PFSK-1 (cell line): ENCODE measurements around the gene STX18.

Experiments
- FOXP2 ChIP-seq: optimal IDR thresholded peaks from 2 replicates; pipeline ENCODE3; 2011; ENCODE audit warnings: borderline replicate concordance, control low read depth, inconsistent platforms; ENCODE audit not compliant: insufficient read depth; ENCODE audit errors: extremely low read length, extremely low read depth
- POLR2AphosphoS5 ChIP-seq: IDR thresholded peaks from 2 replicates; pipeline ENCODE4 v1.6.1; 2012; ENCODE audit warnings: low read depth, mild to moderate bottlenecking, control low read depth, low read length, moderate library complexity
- SIN3A ChIP-seq: IDR thresholded peaks from 2 replicates; pipeline ENCODE4 v1.6.1; 2012; ENCODE audit warnings: mild to moderate bottlenecking, low read length, moderate library complexity, borderline replicate concordance; ENCODE audit not compliant: insufficient read depth
- TAF1 ChIP-seq: IDR thresholded peaks from 2 replicates; pipeline ENCODE4 v1.6.1; 2012; ENCODE audit warnings: low read length, control low read depth, borderline replicate concordance; ENCODE audit not compliant: insufficient read depth
- TF ChIP-seq, protein P1 (sequence below), 2 experiments: IDR thresholded peaks; 2 replicates each; pipeline versions ENCODE4 v1.6.1 to v1.8.0; 2011 to 2012; ENCODE audit warnings: low read depth in 2 of 2, low read length in 2 of 2, control low read depth in 1 of 2, inconsistent platforms in 1 of 2, mild to moderate bottlenecking in 1 of 2, moderate library complexity in 1 of 2; ENCODE audit not compliant: insufficient read depth in 1 of 2

STX18 gene

DNA sequence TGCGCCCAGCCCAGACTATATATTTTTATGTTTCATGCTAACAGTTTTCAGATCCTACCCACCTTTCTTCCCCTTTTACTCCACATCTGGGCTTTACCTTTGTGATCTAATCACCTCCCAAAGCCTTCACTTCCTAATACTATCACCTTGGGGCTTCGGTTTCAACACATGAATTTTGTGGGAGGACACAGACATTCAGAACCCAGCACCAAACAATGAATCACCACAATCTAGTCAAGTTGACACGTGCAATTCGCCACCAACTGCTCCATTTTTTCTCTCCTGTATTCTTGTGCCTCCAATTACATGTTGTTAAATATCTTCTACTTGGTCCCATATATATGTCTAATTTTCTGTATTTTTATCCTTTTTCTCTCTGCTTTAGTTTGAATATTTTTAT lies 41.8 kb upstream of the STX18 start:
- TF ChIP-seq POLR2AphosphoS5 (no peak), SIN3A (no peak), FOXP2 (no peak), TAF1 (no peak)
- TF ChIP-seq, protein P1, sequence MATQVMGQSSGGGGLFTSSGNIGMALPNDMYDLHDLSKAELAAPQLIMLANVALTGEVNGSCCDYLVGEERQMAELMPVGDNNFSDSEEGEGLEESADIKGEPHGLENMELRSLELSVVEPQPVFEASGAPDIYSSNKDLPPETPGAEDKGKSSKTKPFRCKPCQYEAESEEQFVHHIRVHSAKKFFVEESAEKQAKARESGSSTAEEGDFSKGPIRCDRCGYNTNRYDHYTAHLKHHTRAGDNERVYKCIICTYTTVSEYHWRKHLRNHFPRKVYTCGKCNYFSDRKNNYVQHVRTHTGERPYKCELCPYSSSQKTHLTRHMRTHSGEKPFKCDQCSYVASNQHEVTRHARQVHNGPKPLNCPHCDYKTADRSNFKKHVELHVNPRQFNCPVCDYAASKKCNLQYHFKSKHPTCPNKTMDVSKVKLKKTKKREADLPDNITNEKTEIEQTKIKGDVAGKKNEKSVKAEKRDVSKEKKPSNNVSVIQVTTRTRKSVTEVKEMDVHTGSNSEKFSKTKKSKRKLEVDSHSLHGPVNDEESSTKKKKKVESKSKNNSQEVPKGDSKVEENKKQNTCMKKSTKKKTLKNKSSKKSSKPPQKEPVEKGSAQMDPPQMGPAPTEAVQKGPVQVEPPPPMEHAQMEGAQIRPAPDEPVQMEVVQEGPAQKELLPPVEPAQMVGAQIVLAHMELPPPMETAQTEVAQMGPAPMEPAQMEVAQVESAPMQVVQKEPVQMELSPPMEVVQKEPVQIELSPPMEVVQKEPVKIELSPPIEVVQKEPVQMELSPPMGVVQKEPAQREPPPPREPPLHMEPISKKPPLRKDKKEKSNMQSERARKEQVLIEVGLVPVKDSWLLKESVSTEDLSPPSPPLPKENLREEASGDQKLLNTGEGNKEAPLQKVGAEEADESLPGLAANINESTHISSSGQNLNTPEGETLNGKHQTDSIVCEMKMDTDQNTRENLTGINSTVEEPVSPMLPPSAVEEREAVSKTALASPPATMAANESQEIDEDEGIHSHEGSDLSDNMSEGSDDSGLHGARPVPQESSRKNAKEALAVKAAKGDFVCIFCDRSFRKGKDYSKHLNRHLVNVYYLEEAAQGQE (IDR thresholded peaks at IDR 0.05; ENCODE audit: insufficient read depth in 1 of 2, low read depth in 2 of 2, low read length in 2 of 2) = no peak

DNA sequence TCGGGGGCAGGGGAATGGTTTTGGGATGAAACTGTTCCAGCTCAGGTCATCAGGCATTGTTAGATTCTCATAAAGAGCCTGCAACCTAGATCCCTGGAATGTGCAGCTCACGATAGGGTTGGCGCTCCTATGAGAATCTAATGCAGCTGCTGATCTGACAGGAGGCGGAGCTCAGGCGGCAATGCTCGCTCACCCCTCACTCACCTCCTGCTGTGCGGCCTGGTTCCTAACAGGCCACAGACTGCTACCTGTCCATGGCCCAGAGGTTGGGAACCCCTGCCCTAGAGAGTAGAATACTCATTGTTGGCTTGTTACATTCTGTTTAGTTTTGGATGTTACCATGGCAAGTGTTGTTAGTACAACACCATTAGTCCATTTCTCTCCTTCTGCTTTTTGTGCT lies 40.8 kb upstream of the STX18 start:
- TF ChIP-seq SIN3A (no peak), POLR2AphosphoS5 (no peak), TAF1 (no peak), FOXP2 (no peak)
- TF ChIP-seq, protein P1 (IDR thresholded peaks at IDR 0.05; ENCODE audit: insufficient read depth in 1 of 2, low read depth in 2 of 2, low read length in 2 of 2) = no peak

DNA sequence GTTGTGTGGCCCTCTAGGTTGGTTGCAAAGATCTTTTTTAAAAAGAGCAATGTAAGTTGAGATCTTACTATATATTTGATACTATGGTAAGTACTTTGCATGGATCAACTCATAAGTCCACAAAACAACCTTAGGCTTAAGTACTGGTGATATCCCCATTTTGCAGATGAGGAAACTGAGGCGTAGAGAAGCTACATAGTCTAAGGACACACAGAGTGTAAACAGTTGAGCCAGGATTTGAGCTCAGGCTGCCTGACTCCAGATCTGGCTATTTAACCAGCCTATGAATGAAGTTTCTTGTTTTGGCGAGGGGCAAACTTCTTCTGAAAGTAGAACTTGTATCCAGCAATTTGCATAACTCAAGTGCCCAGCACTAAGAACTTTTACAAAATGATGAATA lies 38.6 kb upstream of the STX18 start:
- TF ChIP-seq TAF1 (no peak), POLR2AphosphoS5 (no peak), SIN3A (no peak), FOXP2 (no peak)
- TF ChIP-seq, protein P1 (IDR thresholded peaks at IDR 0.05; ENCODE audit: insufficient read depth in 1 of 2, low read depth in 2 of 2, low read length in 2 of 2) = no peak

DNA sequence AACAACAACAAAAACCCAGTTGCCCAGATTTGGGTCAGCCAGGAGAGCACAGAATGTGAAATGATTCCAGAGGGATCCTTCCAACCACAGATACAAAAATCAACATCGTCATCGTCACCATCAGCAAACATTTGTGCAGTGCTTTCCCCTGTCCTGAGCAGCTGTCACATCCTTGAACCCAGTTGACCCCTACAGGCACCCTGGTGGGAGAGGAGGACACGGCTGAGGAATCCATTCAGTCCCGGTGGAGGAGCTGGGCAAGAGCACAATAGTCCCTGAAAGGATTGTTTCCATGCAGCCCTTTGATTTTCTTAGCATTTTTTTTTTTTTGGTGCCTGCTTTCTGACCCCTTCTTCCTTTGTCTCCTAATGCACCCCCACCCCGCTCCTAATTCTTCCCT lies 37.1 kb upstream of the STX18 start:
- no peak for TF ChIP-seq TAF1
- TF ChIP-seq, protein P1 (IDR thresholded peaks at IDR 0.05; ENCODE audit: insufficient read depth in 1 of 2, low read depth in 2 of 2, low read length in 2 of 2) = no peak
- no peak for TF ChIP-seq FOXP2

DNA sequence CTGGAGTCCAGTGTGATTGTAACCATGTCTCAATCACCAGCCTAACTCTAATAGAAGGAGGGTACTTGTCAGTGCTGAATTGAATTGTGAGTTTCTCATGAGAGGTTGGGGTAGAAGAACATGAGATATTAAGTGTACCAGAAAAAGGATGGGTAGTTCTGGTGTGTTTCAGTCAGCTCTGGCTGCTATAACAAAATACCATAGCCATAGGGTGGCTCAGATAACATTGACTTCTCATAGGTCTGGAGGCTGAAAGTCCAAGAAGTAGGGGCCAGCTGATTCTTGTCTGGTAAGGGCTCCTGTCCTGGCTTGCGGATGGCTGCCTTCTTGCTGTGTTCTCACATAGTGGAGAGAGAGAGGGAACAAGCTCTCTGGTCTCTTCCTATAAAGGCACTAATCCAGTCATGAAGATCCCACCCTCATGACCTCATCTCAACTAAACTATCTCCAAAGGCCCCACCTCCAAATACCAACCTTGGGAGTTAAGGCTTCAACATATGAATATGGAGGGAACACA lies 35.6 kb upstream of the STX18 start:
- TF ChIP-seq, protein P1 (IDR thresholded peaks at IDR 0.05; ENCODE audit: insufficient read depth in 1 of 2, low read depth in 2 of 2, low read length in 2 of 2) = no peak
- TF ChIP-seq FOXP2 = no peak
